Stimulated activated CD4-positive, alpha-beta T cell treated with anti-CD3 and anti-CD28 coated beads, Interleukin-1b, Interleukin-23, amount 100 ng/mL, for 24 hours (primary cell): ENCODE results near the gene WNT9B.

Experiments used
- DNase-seq, 4 experiments: peaks; one replicate each; pipeline ENCODE4 v3.0.0-alpha.2; 2020; ENCODE audit warnings: low read depth in 4 of 4, low spot score in 1 of 4

Gene WNT9B

GRCh38 chr17:46853896-46854444 lies 2.6 kb downstream of the WNT9B start:
- no peak for DNase-seq

GRCh38 chr17:46854515-46854914 lies 3.1 kb downstream of the WNT9B start:
- no peak for DNase-seq

GRCh38 chr17:46854948-46855347 lies 3.6 kb downstream of the WNT9B start:
- no peak for DNase-seq

GRCh38 chr17:46857600-46857999 lies 6.2 kb downstream of the WNT9B start:
- DNase-seq: no peak

GRCh38 chr17:46859996-46860395 lies 8.6 kb downstream of the WNT9B start:
- no peak for DNase-seq

- DNase-seq: no peak
Observed at GRCh38 chr17:46862949-46863348, 11.6 kb downstream of the WNT9B start.

GRCh38 chr17:46863383-46864121 lies 12.2 kb downstream of the WNT9B start:
- no peak for DNase-seq

- DNase-seq: no peak
Observed at GRCh38 chr17:46865100-46865499, 13.7 kb downstream of the WNT9B start.

- DNase-seq: no peak
Observed at GRCh38 chr17:46866325-46866724, 14.9 kb downstream of the WNT9B start.

GRCh38 chr17:46866747-46867146 lies 15.4 kb downstream of the WNT9B start:
- no peak for DNase-seq

GRCh38 chr17:46868689-46869187 lies 17.4 kb downstream of the WNT9B start:
- DNase-seq: no peak

GRCh38 chr17:46869296-46869695 lies 17.9 kb downstream of the WNT9B start:
- no peak for DNase-seq

GRCh38 chr17:46869975-46870803 lies 18.8 kb downstream of the WNT9B start:
- no peak for DNase-seq

GRCh38 chr17:46872421-46872820 lies 21.0 kb downstream of the WNT9B start:
- no peak for DNase-seq

- DNase-seq: no peak
Observed at GRCh38 chr17:46873941-46874645, 22.7 kb downstream of the WNT9B start.

- no peak for DNase-seq
Observed at GRCh38 chr17:46874906-46875305, 23.5 kb downstream of the WNT9B start.

GRCh38 chr17:46875849-46876352 lies 24.5 kb downstream of the WNT9B start:
- DNase-seq: no peak

GRCh38 chr17:46876353-46876887 lies 25.0 kb downstream of the WNT9B start:
- no peak for DNase-seq

GRCh38 chr17:46876926-46877325 lies 25.5 kb downstream of the WNT9B start:
- DNase-seq: no peak

GRCh38 chr17:46877466-46877865 lies 26.1 kb downstream of the WNT9B start:
- no peak for DNase-seq

- no peak for DNase-seq
Observed at GRCh38 chr17:46878055-46878454, 26.7 kb downstream of the WNT9B start.
